GM19468 (cell line): ENCODE data around the gene IL7R.

Source experiments
- ATAC-seq: cut with Tn5 transposase; IDR thresholded peaks from one replicate; pipeline ENCODE4 v1.9.1; 2021; ENCODE audit warnings: mild to moderate bottlenecking, moderate library complexity, moderate number of reproducible peaks; ENCODE audit not compliant: unreplicated experiment; ENCODE audit errors: extremely low read depth

The IL7R gene

GRCh38 chr5:35900972-35901695, 44.4 kb downstream of the IL7R start:
- ATAC-seq = no peak

- no peak for ATAC-seq
Observed at GRCh38 chr5:35902046-35902672, 45.5 kb downstream of the IL7R start.

- no peak for ATAC-seq
Observed at GRCh38 chr5:35903631-35904203, 47.0 kb downstream of the IL7R start.

GRCh38 chr5:35904443-35905132, 47.9 kb downstream of the IL7R start:
- ATAC-seq = peak; percentile 36

- no peak for ATAC-seq
Observed at GRCh38 chr5:35908228-35908627, 51.5 kb downstream of the IL7R start.

- no peak for ATAC-seq
Observed at GRCh38 chr5:35908814-35909213, 52.1 kb downstream of the IL7R start.

- no peak for ATAC-seq
Observed at GRCh38 chr5:35919191-35919590, 62.5 kb downstream of the IL7R start.

GRCh38 chr5:35920890-35921289, 64.2 kb downstream of the IL7R start:
- no peak for ATAC-seq

- ATAC-seq = no peak
Observed at GRCh38 chr5:35921930-35922329, 65.2 kb downstream of the IL7R start.

GRCh38 chr5:35922468-35922867, 65.8 kb downstream of the IL7R start:
- no peak for ATAC-seq

GRCh38 chr5:35924122-35924949, 67.6 kb downstream of the IL7R start:
- no peak for ATAC-seq

GRCh38 chr5:35924950-35925722, 68.4 kb downstream of the IL7R start:
- no peak for ATAC-seq

GRCh38 chr5:35926389-35927051, 69.8 kb downstream of the IL7R start:
- ATAC-seq = peak; percentile 80
